Activated CD4-positive, alpha-beta T cell treated with anti-CD3 and anti-CD28 coated beads, Interleukin-2, amount 50 U/mL, for 16 hours (primary cell): ENCODE measurements around the gene ABCC12.

Experiments
- DNase-seq: peaks from one replicate; pipeline ENCODE4 v3.0.0-alpha.2; 2020

ABCC12 gene

DNA sequence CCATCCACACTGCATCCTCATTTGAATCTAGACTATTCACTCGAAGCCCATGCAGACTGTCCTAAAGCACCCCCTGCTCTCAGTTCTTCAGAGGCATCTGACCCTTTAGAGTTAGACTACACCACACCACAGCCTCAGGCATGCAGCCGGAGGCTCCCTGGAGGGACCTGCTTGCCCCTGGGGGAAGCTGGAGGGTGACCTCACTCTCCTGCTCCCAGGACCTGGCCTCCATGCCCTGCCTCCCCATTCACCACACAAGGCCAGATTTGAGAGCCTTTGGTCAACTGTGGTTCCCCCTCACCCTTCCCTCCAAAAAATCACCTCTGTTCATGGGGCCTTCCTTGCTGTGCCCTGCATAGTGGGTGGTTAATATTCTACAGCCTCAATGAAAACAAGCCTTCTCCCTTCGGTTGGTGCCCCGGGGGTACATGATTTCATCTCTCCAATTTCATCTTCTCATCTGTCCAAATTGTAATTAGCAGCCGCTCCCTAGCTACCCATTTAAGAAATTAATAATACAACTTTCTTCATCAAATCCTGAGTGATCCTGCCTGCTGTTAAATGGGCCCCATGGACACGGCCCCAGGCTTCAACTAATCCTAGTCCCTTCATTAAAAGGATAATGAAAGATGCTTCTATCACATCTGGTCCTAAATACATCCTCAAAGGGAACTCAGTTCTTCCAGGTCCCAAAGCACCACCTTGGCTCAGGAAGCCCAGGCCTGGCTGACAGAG lies 24.4 kb downstream of the ABCC12 start:
- DNase-seq = no peak

DNA sequence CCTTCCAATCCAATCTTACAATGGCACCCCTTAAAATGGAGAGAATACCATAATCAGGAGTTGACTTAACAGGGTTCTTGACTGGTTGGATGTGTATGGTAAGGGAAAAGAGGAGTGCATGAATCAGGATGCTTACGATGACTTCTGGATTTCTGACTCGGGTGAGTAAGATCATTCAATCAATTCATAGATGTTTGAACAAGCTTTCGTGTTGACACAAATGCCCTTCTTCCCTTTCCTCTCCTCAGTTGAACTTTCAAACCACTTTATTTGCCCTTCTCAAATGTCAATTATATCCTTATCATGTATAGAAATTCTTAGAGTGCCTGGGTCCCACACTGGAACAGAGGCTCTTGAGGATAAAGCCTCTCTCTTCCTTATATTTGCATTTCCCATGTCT lies 25.9 kb downstream of the ABCC12 start:
- DNase-seq = no peak

DNA sequence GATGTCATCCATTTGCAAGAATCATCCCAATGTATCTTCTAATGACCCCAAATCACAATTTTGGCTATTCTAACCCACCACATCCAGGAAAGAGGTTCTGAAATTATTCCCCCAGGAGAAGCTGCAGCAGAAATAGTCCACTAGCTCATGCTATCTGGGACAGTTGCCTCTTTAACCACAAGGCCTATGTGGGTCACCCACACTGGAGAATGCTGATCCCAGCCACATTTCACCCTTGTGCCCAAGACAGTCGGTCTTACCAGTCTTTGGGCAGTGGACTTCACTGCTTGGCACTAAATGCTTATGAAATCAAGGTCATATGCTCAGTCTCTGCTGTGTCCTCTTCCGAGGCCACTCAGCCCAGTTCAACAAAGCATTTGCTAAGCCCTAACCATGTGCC lies 27.0 kb downstream of the ABCC12 start:
- no peak for DNase-seq

DNA sequence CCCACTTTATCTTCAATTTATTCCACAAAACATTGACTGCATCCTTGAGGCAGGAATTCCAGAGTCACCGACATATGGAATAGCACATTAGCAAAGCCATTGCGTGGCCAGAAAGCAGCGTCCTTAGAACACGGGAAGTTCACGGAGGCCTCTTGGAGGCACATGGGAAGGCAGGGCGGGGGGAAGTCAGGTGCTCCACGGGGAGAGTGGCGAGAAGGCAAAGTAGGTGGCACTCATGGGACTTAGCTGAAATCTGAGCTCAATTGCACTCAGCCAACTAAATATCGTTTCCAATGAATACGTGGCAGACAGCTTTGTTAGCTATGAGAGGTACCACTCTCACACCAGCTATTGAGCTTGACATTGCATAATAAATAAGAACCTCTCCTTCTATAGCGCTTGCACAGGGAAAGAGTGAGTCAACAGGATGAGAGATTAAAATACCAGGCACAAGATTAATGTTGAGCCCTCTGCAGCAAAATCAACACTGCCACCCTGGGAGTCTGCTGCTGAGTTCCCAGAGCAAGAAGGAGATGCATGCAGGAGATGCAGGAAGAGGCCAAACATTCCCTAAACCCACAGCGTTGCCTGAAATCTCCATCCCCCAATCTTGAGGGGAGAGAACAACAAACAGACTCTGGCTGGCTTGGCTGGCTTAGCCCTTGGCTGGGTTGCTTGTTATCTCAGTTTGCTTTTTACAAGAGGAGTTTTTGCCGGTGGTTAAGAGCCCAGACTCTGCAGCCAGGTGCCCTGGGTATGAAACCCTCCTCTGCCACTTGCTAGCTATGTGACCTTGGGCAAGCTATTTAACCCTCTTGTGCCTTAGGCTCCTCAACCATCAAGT lies 28.8 kb downstream of the ABCC12 start:
- DNase-seq = peak; percentile 25

DNA sequence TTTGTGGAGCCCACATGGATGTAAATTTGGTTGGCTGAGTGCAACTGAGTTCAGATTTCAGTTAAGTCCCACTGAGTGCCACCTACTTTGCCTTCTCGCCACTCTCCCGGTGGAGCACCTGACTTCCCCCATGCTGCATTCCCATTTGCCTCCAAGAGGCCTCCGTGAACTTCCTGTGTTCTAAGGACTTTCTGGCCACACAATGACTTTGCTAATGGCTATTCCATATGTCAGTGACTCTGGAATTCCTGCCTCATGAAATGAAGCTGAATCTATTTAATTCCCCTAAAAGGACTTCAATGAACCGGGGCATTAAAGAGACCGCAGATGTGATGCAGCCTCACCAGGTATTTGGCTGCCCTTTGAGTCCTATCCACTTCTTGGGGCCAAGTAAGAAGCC lies 29.9 kb downstream of the ABCC12 start:
- DNase-seq = no peak

DNA sequence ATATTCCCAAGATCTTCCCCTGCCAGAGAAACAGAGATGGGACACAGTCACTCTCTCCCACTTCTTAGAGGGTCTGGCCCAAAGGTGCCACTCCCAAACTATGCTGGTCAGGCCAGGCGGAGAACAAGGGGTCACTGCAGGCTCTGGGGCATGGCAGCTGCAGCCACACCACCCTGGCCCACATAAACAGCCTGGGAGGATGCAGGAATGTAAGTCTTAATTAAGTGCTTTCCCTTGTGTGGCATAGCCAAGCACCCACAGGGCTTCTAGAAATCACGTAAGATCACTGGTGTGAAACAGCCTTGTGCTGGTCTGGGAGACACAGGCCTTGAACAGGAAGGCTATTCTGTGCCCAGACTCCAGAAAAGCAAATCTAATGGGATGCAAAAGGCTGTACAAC lies 31.5 kb downstream of the ABCC12 start:
- no peak for DNase-seq

DNA sequence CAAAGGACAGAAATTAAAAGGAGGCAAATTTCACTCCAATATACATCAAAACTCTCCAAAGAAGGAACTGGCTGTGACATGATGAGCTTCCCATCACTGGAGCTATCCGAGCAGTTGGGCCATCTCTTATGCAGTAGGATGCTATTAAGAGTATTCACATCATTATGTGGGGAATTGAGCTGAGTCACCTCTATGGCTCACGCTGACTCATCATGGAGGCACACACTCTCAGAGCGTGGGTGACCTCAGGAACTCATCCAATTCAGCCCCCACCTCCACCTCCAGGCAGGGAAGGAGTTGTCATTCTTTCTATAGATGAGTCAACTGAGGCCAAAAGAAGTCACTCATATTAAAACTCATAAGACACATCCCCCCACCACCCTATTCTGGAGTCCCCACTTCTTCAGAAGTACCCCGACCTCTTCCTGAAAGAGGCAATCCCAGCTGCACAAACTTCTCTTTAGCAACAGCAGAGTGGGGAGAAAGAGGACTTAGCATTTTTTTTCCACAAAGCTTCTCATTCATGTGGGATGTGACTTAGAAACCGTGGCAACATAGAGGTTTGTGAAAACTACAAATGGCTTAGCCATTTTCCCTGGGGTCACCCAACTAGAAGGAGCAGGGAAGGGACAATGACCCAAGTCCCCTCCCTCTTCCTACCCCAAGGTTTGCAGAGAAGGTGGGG lies 32.5 kb downstream of the ABCC12 start:
- DNase-seq = peak; percentile 86

DNA sequence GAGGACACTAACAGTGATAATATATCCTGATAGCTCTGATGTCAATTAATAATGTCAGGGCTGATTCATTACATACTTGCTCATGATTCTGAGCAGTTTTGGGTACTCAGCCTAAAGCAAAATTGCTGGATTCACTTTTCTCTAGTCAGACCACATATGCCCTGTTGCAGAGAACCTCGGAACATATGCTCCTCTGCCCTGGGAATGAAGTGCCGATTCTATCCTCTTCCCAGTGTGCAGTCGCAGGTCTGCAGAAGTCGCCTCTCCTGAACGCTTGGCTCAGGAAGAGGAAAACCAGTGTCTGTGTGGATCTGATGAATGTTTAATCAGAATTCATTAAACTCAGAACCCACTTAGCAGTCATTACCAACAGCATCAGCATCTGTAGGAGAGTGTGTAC lies 34.5 kb downstream of the ABCC12 start:
- DNase-seq = no peak

DNA sequence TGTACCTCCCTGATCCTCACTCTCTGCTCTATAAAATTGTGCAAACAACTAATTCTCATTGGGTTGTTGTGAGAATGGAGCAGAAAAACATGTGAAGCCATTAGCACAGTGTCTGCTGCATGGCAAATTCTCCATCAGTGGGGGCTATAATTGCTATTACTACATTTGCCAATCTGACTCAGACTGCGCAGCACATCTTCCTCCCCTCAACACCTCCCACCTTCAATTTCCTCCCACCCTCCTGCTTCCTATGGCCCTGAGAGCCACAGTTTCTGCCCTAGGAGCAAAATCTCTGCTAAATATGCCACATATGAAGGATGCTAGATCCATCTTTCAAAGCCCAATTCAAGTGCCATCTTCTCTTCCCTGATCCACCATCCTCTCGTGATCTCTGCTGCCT lies 37.0 kb downstream of the ABCC12 start:
- no peak for DNase-seq

DNA sequence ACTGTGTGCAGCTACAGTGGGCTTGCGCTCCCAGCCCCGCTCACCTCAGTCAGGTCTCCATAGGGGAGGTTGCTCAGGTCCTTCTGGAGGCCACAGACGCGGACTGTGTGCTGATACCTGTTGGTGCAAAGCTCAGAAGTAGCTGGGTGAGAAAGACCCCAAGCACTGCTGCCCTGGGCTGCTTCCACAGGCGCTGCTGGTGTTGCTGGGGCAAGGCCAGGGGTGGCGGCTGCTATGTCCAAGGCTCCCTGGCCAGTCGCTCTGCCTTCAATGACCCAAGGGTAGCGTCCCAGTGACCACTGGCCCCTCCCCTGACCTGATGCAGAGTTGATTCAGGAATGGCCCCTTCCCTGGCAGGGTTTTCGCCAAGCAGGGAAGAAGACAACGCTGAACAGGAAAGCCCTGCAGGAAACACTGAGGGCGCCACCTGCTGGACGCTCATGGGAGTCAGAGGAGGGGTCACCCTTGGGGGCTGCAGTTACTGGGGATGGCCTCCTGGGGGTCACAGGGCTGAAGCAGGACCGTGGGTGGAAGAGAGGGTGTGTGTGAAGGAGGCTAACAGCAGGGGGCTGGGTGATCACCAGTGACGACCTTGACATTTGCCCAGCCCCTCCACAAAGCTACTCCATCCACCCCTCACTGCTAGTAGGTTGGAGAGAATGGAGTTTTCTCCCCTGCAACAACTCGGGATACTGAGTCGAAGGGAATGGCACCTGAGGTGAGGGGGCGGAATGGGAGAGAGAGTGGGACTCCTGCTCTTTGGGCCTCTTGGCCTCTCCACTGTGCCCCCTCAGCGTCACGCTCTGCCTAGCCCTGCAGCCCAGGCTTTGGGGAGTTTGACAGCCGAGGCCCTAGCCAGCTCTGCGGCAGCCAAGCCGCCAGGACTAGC lies 38.3 kb downstream of the ABCC12 start:
- DNase-seq = peak; percentile 67

DNA sequence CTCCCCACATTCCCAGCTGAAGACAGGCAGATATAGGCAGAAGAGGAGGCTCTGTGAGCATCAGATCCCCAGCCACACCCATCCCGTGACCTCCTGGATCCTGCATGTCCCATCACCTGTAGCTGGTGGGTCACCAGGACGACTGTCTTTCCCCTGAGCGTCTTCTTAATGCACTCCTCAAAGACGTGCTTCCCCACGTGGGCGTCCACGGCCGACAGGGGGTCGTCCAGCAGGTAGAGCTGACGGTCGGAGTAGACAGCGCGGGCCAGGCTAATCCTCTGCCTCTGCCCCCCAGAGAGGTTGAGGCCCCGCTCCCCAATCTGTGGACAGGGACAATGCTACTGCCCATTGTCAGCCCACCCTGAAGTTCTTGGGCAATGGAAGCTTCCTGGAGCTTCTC lies 40.5 kb downstream of the ABCC12 start:
- no peak for DNase-seq

DNA sequence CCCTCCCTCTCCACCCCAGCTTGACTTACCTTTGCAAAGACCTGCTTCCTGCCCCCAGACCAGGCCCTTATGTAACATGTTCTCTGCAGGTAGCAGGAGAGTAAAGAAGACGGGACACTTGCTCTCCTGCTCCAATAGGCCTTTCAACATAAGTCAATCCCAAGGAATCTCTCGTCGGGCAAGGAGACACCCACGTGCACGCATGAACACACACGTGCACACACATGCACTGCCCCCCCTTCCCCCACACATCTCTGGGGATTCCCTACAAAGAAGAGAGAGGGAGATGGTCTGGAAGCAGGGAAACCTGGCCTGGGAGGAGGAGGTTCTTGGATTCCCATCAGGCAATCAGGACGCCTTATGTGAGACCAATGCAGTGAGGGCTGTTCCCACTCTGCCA lies 41.4 kb downstream of the ABCC12 start:
- DNase-seq = no peak

DNA sequence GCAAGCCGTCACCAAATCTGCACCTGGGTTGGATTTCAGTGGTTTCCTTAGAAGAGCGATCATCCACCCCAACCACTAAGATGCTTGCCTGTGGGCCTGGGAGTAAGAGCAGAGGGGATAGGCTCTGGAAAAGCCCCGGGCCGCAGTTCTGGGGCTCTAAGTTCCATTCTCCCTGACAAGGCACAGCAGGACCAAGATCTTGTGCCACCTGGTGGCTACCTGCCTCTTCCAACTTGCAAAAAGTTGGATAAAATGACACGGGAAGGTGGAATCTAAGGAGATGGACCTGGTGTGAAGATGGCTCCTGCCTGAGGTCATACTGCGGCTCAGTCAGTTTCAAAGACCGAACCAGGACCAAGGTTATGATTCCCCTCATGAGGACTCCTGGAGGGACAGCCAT lies 42.3 kb downstream of the ABCC12 start:
- no peak for DNase-seq

DNA sequence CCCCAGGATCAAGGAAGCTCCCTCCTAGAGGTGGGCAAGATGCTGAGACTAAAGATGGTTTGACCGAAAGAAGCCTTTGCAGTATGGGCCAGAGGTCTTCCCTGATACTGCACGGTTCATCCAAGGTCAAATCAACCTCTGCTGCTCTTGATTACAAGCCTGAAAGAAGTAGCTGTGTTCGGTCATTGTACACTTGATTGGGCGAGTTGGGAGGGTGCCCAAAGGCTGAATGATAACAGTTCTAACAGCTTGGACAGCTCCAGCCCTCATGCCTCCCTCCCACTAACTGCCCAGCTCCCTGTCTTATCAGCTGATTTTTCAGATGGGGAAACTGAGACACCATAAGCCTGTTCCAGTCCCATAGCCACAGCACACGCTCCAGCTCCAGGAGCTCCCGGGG lies 42.8 kb downstream of the ABCC12 start:
- DNase-seq = no peak

DNA sequence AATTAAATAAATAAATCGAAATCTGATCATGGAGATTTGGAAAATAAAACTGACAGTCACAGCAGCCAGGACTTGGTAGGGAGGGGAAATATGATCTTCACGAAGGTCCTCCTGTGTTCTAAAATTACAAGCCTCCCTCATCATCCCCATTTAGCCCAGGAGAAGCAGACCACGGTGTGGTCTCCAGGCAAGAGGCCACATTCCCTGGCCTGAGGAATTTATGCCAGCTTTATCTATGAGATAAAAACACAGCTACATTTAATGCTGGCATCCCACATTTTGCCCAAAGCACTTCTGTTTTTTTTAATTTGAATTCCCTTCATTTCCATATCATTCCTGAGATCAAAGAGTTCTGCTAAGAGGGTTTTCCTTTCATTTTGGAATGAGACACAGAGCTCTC lies 43.2 kb downstream of the ABCC12 start:
- DNase-seq = no peak

DNA sequence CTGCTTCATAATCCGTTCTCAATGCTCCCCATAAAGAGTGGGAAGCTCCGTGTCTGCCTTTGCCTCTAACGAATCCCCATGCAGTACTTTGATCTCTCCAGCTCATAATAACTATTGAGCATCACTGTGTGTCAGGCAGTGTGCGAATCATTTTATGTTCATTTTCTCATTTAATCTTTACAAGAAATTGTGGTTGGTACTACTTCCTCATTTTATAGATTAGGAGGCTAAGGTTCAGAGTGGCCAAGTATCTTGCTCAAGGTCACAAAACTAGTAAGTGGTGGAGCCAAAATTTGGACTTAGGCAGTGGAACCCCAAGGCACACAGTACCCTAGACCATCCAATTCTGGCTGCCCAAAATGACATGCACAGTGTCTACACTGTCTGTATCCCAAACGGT lies 44.8 kb downstream of the ABCC12 start:
- DNase-seq = no peak

DNA sequence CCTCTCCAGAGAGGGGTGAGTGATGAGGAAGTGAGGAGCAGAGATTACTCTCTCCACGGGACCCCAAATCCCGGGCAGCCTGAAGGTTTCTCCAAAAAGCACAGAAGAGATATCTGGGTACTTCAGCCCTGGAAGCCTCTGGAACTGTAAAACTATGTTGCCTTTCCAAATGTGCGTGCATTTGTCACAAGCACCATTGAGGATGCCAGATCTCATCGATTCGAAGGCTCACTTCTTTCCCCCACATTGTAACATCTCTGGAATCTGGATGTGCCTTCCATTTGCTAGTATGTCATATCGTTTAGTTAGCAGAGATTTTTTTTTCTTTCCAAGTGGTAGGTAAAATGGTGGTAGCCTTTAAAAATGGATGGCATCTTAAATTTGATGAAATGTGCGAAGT lies 45.8 kb downstream of the ABCC12 start:
- DNase-seq = no peak

DNA sequence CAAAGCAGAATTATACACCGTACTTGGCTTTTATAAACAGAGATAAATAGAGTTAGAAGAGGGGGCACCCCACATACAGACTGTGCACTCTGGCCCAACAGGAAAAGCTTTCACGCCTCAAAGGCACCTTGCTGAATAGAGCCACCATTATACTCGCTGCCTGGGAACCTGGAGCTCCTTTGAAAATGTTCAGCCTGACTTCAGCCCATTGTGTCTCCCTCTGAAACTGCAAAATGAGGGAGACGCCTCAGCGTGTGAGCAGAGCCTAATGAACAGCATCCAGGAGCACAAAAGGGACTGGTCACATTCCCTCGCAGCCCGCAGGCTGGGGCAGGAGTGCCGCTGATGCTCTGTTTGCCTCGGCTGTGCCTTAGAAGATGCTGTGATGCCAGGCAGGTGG lies 46.3 kb downstream of the ABCC12 start:
- no peak for DNase-seq

DNA sequence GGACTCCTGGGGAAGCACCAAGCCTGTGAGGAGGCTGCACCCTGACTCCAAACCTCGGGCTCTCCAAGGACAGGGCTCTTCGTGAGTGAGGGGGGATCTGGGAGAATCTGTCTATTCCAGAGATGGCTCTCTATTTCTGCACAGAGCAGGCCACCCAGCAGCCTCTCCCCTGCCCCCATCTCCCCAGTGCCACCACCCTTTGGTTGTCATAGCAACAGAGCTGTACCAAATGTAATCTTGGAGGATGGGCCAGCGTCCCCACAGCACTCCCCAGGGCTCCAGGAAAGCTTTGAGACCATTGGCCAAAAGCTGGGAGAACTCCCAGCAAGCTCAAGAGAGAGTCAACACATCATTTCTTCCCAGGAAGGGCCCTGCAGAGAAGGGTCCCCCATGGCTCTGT lies 49.3 kb downstream of the ABCC12 start:
- no peak for DNase-seq
